H7 (cell line): ENCODE measurements around the gene CLEC3B. TPM values are rescaled to one million over a fixed set of nuclear protein-coding genes. Genes with fewer than 3 reads are reported as not detected.

Experiments
- DNase-seq: peaks from one replicate; pipeline ENCODE4 v3.0.0; 2012
- H3K27me3 ChIP-seq: 2 replicates; pipeline ENCODE4 v1.6.0; 2011; ENCODE audit warnings: mild to moderate bottlenecking, low read length; ENCODE audit not compliant: control insufficient read depth, insufficient read depth
- H3K36me3 ChIP-seq: replicated peaks from 2 replicates; pipeline ENCODE4 v1.5.1; 2011; ENCODE audit warnings: low read length; ENCODE audit not compliant: control insufficient read depth, insufficient read depth
- H3K4me3 ChIP-seq: 2 replicates; pipeline ENCODE4 v1.5.1; 2011; ENCODE audit warnings: low read depth, mild to moderate bottlenecking, control low read depth, low read length, moderate library complexity; ENCODE audit not compliant: insufficient read depth
- total RNA-seq: library from RNA; depleted of rRNA; stranded (reverse); fragments of >200 nt; shearing (Covaris generic); gene quantifications from 2 replicates; pipeline ENCODE4 v1.2.3, GENCODE V29; 2014; rRNA removed

The CLEC3B gene
- total RNA-seq, 1 experiment from 2014 or later, result not detected

- H3K27me3 ChIP-seq, result no peaks in the 10 kb centered on the region
- no peak overlapping the region for H3K4me3 ChIP-seq
- no peak for DNase-seq
- H3K36me3 ChIP-seq, result peaks cover 4% of the 10 kb centered on the region
These were observed 54.7 kb downstream of the CLEC3B start for GRCh38 chr3:45080824-45081223.

- no peak overlapping the region for H3K4me3 ChIP-seq
These were observed 55.5 kb downstream of the CLEC3B start for GRCh38 chr3:45081506-45082141.

GRCh38 chr3:45082142-45082538, 56.0 kb downstream of the CLEC3B start:
- peaks cover 4% of the 10 kb centered on the region for H3K36me3 ChIP-seq
- H3K4me3 ChIP-seq, result no peak overlapping the region

More at GRCh38 chr3:45081506-45082141, 55.5 kb downstream of the CLEC3B start:
- no peak for DNase-seq
- Histone ChIP-seq H3K36me3 (peaks cover 4% of the 10 kb centered on the region), H3K27me3 (no peaks in the 10 kb centered on the region)

GRCh38 chr3:45083023-45083422, 56.9 kb downstream of the CLEC3B start:
- H3K27me3 ChIP-seq, result no peaks in the 10 kb centered on the region
- H3K36me3 ChIP-seq, result peaks cover 4% of the 10 kb centered on the region
- H3K4me3 ChIP-seq, result no peak overlapping the region
- no peak for DNase-seq

More at GRCh38 chr3:45082142-45082538, 56.0 kb downstream of the CLEC3B start:
- no peak for DNase-seq
- no peaks in the 10 kb centered on the region for H3K27me3 ChIP-seq

- Histone ChIP-seq H3K27me3 (no peaks in the 10 kb centered on the region), H3K36me3 (peaks cover 4% of the 10 kb centered on the region), H3K4me3 (no peak overlapping the region)
- DNase-seq, result no peak
These were observed 58.3 kb downstream of the CLEC3B start for GRCh38 chr3:45084361-45084760.

- H3K4me3 ChIP-seq, result no peak overlapping the region
- H3K27me3 ChIP-seq, result no peaks in the 10 kb centered on the region
- H3K36me3 ChIP-seq, result peaks cover 4% of the 10 kb centered on the region
- no peak for DNase-seq
These were observed 59.0 kb downstream of the CLEC3B start for GRCh38 chr3:45084820-45085816.

Other genes with a start within 250 kb of the CLEC3B start
- 16.0 and 20.4 TPM in 2 replicates for gene TMEM42, start 164.4 kb upstream of the CLEC3B start, total RNA-seq
- gene TGM4, start 151.7 kb upstream of the CLEC3B start, total RNA-seq, result 0.11 TPM in 1 of 2 replicates, not detected in the other
- 55.6 and 58.2 TPM in 2 replicates for gene ZDHHC3, start 50.1 kb upstream of the CLEC3B start, total RNA-seq
- gene EXOSC7, start 50.1 kb upstream of the CLEC3B start, total RNA-seq, result 83.4 and 96.3 TPM in 2 replicates
- gene CDCP1, start 120.1 kb downstream of the CLEC3B start, total RNA-seq, result 1.5 and 2.2 TPM in 2 replicates
- gene TMEM158, start 200.0 kb downstream of the CLEC3B start, total RNA-seq, result 9.8 and 11.5 TPM in 2 replicates